ENCODE data around the gene TMEM170B.
A peak's percentile ranks its signal among the peaks of the same experiment; 100 is the strongest.

GRCh38 chr6:11538052-11538818 lies 686 bp downstream of the TMEM170B start:
- TF ChIP-seq CTCF (IDR thresholded peaks at IDR 0.05) (no peak), POLR2A (IDR thresholded peaks at IDR 0.05) (peak in 1 of 4 donors; percentile 30)

Measured in esophagus squamous epithelium (tissue), 4 donors.